Measurements from ENCODE around the gene UHRF1. TPM values are rescaled to one million over a fixed set of nuclear protein-coding genes. Genes with fewer than 3 reads are reported as not detected.

The UHRF1 gene
- total and polyA plus RNA-seq, 2 donors from 2014 or later = 0.19 to 3.1 TPM

DNA sequence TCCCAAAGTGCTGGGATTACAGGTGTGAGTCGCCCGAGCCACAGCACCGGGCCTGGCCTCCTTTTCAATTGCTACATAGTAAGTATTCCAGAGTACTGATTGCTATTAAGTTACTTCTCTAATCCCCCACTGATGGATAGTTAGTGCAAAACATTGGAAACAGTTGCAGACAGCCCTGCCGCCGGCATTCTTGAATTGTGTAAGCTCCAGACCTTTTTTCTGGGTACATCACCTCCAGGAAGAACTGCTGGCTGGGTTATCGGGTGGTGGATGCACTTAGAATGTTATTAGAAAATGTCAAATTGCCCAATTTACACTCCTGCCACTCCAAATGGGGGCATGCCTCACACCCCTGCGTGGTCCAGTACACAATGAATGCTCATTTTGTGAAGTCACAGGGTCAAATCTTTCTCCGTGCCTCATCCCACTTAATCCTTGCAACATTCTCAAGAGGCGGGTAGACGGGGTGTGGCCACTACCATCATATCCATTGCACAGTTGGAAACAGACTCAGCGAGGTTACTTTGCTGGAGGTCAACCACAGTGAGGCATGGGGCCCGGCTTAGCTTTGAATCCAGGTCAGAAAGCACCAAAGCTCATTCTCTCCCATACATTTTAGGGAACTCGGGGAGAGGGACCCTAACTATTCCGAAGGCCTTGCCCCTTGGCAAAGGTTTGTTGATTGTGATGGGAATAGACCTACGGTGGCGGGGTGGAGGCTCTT, 58.6 kb downstream of the UHRF1 start:
- intact Hi-C loops (cut with DNase I) = no loop called here

DNA sequence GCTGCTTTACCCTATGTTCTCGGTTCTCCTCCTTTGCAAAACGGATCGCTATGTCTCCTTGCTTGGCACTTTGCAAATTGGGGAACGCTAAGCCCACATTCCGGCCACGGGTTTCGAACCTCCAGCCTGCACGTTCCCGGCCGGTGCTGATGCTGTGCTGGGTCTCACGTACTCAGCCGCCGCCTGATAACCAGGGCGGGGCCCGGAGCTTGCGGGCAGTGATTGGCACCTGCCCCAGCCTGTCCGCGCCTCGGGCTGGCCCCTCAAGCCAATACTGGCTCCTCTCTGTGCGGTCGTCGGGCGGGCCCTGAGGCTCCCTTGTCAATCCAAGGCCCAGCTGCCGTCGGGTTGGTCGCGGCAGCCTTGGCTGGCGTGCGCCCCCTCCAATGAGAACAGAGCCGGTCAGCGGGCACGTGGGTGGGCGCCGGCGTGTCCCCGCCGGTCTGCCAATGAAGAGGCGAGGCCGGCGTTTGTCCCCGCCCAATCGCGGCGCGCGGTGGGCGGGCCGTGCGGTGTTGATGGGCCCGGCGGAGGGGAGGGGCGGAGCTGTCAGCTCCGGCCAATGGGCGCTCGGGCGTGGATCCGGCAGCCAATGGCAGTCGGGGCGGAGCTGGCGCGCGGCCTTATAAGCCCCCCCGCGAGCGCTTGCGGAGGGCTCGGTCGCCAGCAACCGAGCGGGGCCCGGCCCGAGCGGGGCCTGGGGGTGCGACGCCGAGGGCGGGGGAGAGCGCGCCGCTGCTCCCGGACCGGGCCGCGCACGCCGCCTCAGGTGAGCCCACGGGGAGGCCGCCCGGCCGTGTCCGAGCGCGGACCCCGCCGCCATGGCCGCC, 59.4 kb downstream of the UHRF1 start, which contains the start of gene KDM4B:
KDM4B (plus strand) TSS at position 652 of the 830 bp plus-strand sequence. CDS start 63,778 bp downstream, outside the sequence.
- Histone ChIP-seq H3K9ac (ENCODE audit: low read length in 3 of 3) (peak within 1 kb of the TSS; percentile 68 to 80 (median 78)), H3K4me1 (ENCODE audit: control insufficient read depth in 2 of 3, insufficient read depth in 2 of 3, low read depth in 1 of 3, low read length in 3 of 3) (peaks cover 0 to 30% (median 9%) of the 10 kb centered on the region in 3 donors), H3K27ac (ENCODE audit: low read depth in 2 of 2, low read length in 2 of 2) (peak within 1 kb of the TSS in 1 of 2 donors; percentile 36), H3K36me3 (ENCODE audit: control insufficient read depth in 2 of 3, insufficient read depth in 3 of 3, low read length in 3 of 3) (no peaks in the 10 kb centered on the region), H3K4me3 (ENCODE audit: low read length in 3 of 3) (peak within 1 kb of the TSS; percentile 58 to 82 (median 73)), H3K27me3 (ENCODE audit: control insufficient read depth, insufficient read depth, low read length) (no peaks in the 10 kb centered on the region), H3K9me3 (ENCODE audit: control insufficient read depth in 2 of 3, insufficient read depth in 1 of 3, low read length in 3 of 3) (no peaks in the 10 kb centered on the region)
- TF ChIP-seq, protein P1, sequence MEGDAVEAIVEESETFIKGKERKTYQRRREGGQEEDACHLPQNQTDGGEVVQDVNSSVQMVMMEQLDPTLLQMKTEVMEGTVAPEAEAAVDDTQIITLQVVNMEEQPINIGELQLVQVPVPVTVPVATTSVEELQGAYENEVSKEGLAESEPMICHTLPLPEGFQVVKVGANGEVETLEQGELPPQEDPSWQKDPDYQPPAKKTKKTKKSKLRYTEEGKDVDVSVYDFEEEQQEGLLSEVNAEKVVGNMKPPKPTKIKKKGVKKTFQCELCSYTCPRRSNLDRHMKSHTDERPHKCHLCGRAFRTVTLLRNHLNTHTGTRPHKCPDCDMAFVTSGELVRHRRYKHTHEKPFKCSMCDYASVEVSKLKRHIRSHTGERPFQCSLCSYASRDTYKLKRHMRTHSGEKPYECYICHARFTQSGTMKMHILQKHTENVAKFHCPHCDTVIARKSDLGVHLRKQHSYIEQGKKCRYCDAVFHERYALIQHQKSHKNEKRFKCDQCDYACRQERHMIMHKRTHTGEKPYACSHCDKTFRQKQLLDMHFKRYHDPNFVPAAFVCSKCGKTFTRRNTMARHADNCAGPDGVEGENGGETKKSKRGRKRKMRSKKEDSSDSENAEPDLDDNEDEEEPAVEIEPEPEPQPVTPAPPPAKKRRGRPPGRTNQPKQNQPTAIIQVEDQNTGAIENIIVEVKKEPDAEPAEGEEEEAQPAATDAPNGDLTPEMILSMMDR (IDR thresholded peaks at IDR 0.05; ENCODE audit: borderline replicate concordance, extremely low read depth, insufficient read depth) = no peak
- FAIRE-seq (peak; percentile 76), DNase-seq (peak; percentile 99 to 100 (median 100))
- intact Hi-C loops (cut with DNase I) = no loop called here

More for the DNA sequence above, 58.6 kb downstream of the UHRF1 start:
- Histone ChIP-seq H3K27ac (ENCODE audit: low read depth in 2 of 2, low read length in 2 of 2) (peak overlapping the region in 1 of 2 donors; percentile 36), H3K4me3 (ENCODE audit: low read length in 3 of 3) (peak overlapping the region; percentile 56 to 82 (median 68)), H3K27me3 (ENCODE audit: control insufficient read depth, insufficient read depth, low read length) (no peaks in the 10 kb centered on the region), H3K36me3 (ENCODE audit: control insufficient read depth in 2 of 3, insufficient read depth in 3 of 3, low read length in 3 of 3) (no peaks in the 10 kb centered on the region), H3K9me3 (ENCODE audit: control insufficient read depth in 2 of 3, insufficient read depth in 1 of 3, low read length in 3 of 3) (no peaks in the 10 kb centered on the region), H3K4me1 (ENCODE audit: control insufficient read depth in 2 of 3, insufficient read depth in 2 of 3, low read depth in 1 of 3, low read length in 3 of 3) (peaks cover 0 to 30% (median 9%) of the 10 kb centered on the region in 3 donors), H3K9ac (ENCODE audit: low read length in 3 of 3) (peak overlapping the region; percentile 46 to 78 (median 68))
- DNase-seq (peak in 1 of 5 donors; percentile 53), FAIRE-seq (no peak)
- TF ChIP-seq, protein P1 (IDR thresholded peaks at IDR 0.05; ENCODE audit: borderline replicate concordance, extremely low read depth, insufficient read depth) = no peak

DNA sequence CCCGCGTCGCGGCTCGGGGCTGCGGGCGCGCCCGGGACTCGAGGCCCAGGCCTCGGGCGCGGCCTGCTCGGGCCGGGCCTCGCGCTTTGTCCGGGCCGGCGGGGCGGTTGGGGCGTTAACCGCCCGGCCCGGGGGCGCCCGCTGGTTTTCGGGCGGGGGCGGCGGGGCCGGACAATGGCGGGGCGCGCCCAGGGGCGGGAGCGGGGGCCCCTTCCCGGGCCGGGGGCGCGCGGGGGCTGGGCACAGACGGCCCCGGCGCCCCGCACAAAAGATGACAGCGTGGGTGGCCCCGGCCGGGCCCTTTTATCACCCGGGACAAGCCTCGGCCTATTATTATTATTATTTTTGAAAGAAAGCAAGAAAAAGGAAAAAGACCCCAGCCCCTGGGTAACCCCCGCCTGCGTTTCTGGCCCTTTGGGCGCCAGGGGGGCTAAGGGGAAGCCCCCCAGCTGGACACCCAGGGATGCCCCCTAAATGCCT, 60.0 kb downstream of the UHRF1 start:
- Histone ChIP-seq H3K9ac (ENCODE audit: low read length in 3 of 3) (peak overlapping the region; percentile 33 to 80 (median 48)), H3K36me3 (ENCODE audit: control insufficient read depth in 2 of 3, insufficient read depth in 3 of 3, low read length in 3 of 3) (no peaks in the 10 kb centered on the region), H3K27me3 (ENCODE audit: control insufficient read depth, insufficient read depth, low read length) (no peaks in the 10 kb centered on the region), H3K9me3 (ENCODE audit: control insufficient read depth in 2 of 3, insufficient read depth in 1 of 3, low read length in 3 of 3) (no peaks in the 10 kb centered on the region), H3K27ac (ENCODE audit: low read depth in 2 of 2, low read length in 2 of 2) (no peak overlapping the region), H3K4me3 (ENCODE audit: low read length in 3 of 3) (peak overlapping the region; percentile 49 to 73 (median 58)), H3K4me1 (ENCODE audit: control insufficient read depth in 2 of 3, insufficient read depth in 2 of 3, low read depth in 1 of 3, low read length in 3 of 3) (peaks cover 0 to 30% (median 9%) of the 10 kb centered on the region in 3 donors)
- TF ChIP-seq, protein P1 (IDR thresholded peaks at IDR 0.05; ENCODE audit: borderline replicate concordance, extremely low read depth, insufficient read depth) = no peak
- FAIRE-seq = no peak
- DNase-seq = no peak
- intact Hi-C loops (cut with DNase I) = no loop called here
